Kidney tubule cell (primary cell): ENCODE results near the gene MARCKSL1.

ENCODE experiments used
- DNase-seq: peaks from one replicate; pipeline ENCODE4 v3.0.0-alpha.2; 2018; ENCODE audit warnings: low spot score

MARCKSL1 gene

GRCh38 chr1:32352831-32353383 lies 16.9 kb upstream of the MARCKSL1 start:
- no peak for DNase-seq

- DNase-seq: no peak
Observed at GRCh38 chr1:32352239-32352745, 16.3 kb upstream of the MARCKSL1 start.

DNA sequence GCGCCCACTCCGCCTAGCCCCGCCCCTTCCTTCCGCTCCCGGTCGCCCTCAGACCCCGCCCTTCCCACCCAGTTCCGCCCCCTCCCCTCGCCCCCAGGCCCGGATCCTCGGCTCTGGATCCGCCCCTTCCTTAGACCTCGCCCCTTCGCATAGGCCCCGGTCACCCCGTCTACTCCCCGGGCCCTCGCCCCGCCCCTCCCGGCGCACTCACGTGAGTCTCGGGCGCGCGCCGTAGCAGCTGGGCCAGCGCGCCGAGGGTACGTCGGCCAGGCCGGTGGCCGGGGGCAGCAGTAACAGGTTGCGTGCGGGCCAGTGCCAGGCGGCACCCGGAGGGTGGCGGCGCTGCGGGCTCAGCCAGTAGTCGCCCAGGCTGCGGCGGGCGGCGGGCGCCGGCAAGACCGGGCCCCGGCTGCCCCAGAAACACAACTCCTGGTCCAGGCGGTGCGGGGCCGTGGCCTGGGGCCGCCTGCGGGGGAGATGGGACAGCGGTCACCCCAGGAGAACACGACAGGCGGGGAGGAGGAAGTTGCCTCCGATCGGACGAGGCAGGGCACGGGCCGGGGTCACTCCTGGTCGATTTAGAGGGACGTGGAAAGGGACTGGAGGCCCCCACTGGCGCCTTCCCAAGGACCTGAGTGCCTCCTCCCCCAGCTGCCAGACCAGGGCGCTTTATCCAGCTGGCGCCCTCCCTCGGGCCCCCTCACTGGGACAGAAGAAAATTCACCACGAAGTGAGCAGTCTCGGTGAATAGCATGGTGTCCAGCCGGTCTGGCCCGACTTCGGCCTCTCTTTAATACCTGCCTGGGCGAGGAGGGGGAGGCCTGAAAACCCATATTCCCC lies 15.6 kb upstream of the MARCKSL1 start:
- peak; percentile 90 for DNase-seq

- no peak for DNase-seq
Observed at GRCh38 chr1:32350785-32351398, 14.9 kb upstream of the MARCKSL1 start.

DNA sequence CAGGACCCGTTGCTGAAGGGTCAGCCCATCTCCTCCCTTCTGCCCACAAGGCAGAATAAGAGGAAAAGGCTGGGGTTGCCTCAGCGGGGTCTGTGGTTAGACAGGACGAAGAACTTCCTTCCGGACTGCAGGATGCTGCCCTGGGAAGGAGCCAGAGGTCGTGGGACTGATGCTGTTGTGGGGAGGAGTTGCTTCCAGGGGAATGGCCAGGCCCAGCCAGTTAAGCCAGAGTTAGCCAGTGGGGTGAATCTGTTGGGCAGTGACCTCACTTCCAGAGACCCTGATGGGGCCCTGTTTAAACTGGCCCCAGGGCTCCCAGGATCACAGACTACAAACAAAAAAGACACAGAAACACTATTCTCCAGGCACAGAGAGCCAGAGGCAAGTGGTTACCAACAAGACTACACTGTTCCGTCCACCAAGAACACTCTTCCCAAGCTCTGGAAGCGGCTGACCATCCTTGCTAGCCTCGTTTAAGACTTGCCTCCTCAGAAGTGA lies 13.2 kb upstream of the MARCKSL1 start:
- DNase-seq: no peak

- DNase-seq: no peak
Observed at GRCh38 chr1:32346532-32347157, 10.6 kb upstream of the MARCKSL1 start.

DNA sequence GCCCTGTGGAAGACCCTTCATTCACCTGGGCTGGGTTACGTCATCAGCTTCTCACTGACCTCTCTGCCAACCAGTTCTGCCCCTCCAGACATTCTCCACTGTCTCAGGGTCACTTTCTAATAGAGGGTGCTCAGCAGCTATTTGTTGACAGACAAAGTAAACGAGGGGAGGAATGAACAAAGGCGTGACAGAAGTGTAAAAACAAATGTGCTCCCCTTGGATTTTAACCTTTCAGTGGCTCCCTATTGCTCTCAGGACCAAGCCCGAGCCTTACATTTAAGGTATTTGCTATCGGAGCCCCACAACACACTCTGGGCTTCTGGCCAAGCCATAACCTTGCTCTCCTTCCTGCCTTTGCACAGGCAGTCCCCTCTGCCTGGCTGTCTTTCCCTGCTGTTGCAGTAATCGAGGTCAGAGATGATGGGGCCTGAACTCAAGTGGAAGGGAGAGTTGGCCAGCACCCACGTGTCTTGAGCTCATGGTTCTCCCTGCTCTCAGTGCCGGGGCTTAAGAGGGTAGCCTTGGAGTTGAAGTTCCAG lies 9.3 kb upstream of the MARCKSL1 start:
- DNase-seq: no peak

- DNase-seq: no peak
Observed at GRCh38 chr1:32342704-32343103, 6.7 kb upstream of the MARCKSL1 start.

DNA sequence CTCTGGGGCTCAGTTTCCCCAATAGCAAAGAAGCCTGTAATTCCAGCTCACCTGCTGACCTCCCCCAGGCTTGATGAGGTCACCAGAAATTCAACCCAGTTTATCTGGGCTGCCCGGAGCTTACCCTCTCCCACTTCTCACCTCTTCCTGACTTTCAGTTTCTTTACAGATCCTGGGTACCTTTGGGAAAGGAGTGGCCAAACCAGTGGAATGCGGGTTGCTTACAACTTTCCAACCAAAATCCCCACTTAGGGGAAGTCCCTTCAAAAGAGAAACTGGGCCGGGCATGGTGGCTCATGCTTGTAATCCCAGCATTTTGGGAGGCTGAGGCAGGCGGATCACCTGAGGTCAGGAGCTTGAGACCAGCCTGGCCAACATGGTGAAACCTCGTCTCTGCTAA lies 5.9 kb upstream of the MARCKSL1 start:
- DNase-seq: peak; percentile 72

DNA sequence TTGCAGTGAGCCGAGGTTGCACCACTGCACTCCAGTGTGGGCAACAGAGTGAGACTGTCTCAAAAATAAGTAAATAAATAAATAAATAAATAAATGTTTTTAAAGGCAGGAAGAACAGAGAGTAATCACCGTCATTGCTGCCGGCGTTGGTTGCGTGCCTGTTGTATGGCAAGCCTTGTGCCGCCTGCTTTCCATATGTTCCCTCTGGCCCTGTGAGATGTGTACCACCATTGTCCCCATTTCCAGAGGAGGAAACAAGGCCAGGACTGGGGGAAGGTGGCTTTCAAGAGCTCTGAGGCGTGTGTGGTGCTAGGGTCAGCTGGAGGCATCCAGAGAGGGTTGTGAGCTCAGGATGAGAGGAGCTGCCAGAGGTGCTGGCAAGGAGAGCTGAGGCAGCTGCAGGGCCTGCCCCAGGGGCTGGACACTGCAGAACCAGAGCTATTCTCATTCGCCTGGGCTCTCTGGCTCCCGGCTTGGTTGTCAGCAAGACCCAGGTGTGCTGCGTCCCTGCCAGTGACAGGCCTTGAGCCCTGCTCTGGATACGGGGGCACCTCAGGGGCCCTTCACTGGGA lies 5.2 kb upstream of the MARCKSL1 start:
- DNase-seq: no peak

DNA sequence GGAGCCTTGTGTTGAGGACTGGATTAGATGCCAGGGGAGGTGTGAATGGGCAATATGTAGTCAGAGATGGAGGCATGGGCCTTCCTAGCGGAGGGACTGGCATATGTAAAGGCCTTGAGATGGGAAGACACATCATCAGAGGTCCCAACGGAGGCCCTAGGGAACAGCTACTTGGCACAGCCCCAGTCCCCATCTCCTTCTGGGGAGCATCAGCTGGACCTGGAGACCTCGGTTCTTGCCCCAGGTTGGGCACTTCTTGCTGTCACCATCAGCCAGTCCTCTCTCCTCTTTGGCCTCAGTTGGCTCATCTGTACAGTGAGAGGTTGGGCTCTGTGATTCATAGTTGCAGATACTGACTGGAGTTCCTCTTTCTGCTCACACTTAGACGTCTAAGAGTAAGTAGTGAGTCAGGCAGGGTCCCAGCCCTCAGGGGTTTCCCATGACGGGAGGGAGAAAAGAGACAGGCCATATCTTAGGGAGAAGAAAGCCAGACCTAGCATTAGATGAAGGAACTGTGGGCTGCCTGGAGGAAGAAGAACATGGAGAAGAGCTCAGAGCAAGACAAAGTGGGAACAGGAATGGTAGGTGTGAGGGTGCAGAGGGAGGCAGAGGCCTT lies 3.4 kb upstream of the MARCKSL1 start:
- peak; percentile 75 for DNase-seq

DNA sequence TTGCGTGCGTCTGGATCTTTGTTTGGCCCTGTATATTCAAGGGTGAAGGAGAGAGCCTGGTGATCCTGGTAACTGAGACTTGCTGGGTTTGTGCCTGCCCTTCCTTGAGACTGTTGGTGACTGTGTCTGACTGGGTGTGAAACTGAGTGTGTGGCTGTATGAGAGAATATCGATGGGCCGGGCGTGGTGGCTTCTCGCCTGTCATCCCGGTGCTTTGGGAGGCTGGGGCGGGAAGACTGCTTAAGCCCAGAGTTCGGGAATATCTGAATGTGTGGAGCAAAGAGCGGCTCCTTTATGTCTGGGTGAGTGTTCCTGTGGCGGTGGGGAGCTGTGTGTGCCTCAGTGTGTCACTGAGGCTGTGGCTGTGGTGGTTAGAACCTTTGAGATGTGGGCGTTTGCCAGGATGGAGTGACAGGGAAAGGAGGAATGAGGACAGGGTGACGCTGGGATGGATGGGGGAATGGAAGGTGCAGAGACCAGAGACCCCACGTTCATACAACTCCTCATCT lies 2.7 kb upstream of the MARCKSL1 start:
- no peak for DNase-seq

DNA sequence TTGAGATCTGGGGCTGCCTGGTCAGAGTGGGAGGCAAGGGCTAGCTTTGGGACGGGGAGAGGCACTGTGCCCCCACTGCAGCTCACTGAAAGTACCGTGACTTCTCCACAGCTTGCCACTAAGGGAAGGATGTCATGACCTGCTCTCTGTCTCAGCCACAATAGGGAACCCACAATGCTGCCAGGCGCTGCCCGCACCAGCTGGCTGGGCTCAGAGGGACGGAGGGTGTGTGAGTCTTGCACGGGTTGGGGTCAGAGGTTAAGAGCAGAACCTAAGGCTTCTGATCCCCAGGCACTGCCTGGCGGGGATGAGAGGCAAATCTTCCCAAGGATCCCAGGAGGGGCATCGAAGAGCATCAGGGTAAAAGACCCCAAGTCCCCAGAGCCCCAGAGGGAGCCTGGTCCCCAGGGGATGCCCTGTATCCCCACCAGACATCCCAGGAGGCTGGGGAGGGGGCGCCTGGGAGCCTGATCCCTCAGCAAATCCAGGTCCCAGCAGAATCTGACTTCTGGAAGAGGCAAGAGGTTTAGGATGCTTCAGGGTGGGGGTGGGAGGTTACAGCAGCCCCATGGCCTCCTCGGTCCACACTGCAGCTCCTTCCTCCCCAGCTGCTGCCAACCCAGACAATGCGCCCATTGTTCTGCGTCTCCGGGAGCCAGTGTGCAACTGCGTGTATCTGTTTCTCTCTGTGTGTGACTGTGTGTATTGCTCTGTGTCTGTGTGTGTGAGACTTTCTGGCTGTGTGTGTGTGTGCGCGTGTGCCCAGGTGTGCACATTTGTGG lies 2.0 kb upstream of the MARCKSL1 start:
- peak; percentile 64 for DNase-seq

- peak; percentile 91 for DNase-seq
Observed at GRCh38 chr1:32336963-32337675, 1.1 kb upstream of the MARCKSL1 start.

GRCh38 chr1:32336591-32336932 lies 529 bp upstream of the MARCKSL1 start:
- DNase-seq: no peak

DNA sequence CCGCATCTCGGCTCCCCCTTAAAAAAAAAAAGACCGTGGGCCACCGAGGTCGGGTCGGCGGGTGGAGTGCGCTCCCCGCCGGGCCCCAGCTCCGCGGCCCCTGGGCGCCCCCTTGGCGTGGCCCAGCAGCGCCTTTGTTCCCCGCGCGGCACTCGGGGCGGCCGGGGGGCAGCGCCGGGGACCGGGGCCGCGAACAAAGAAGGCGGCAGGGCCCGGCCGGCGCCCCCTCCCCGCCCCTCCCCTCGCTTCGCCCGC lies 571 bp downstream of the MARCKSL1 start:
- DNase-seq: no peak

GRCh38 chr1:32334864-32335534 lies 1.0 kb downstream of the MARCKSL1 start:
- DNase-seq: peak; percentile 50

GRCh38 chr1:32334274-32334861 lies 1.7 kb downstream of the MARCKSL1 start:
- DNase-seq: no peak
